Gastroesophageal sphincter (tissue), 4 donors: ENCODE data around the gene IQSEC3. TPM values are rescaled to one million over a fixed set of nuclear protein-coding genes. Genes with fewer than 3 reads are reported as not detected.
"Not testable (repeated sequence)": the region's sequence is repeated elsewhere in the genome, so short reads cannot be mapped to it uniquely, and the experiment has no call there.

Experiments used
- ATAC-seq: fragments of 150-250 bp; one replicate; pipeline ENCODE4 v1.9.1; 2016; ENCODE audit warnings: mild to moderate bottlenecking, moderate library complexity
- H3K27ac ChIP-seq, 4 donors: fragments of 200-600 bp; sonication (generic) in 3 of 4; 1 replicate in 3 of 4; 2 replicates in 1 of 4; pipeline ENCODE4 v1.5.1; 2016 to 2019
- H3K27me3 ChIP-seq: fragments of 200-600 bp; sonication (generic); one replicate; pipeline ENCODE4 v1.5.1; 2019
- H3K36me3 ChIP-seq, 2 donors: fragments of 200-600 bp; sonication (generic); one replicate each; pipeline ENCODE4 v1.5.1; 2019; ENCODE audit warnings: control low read depth in 1 of 2
- H3K4me1 ChIP-seq, 3 donors: fragments of 200-600 bp; sonication (generic); 1 replicate in 2 of 3; 2 replicates in 1 of 3; pipeline ENCODE4 v1.5.1; 2016 to 2019; ENCODE audit warnings: control low read depth in 2 of 3
- H3K4me3 ChIP-seq, 2 donors: fragments of 200-600 bp; sonication (generic); one replicate each; pipeline ENCODE4 v1.5.1; 2019; ENCODE audit warnings: mild to moderate bottlenecking in 1 of 2, moderate library complexity in 1 of 2
- H3K9me3 ChIP-seq, 3 donors: fragments of 200-600 bp; sonication (generic); one replicate each; pipeline ENCODE4 v1.5.1; 2017 to 2019; ENCODE audit warnings: control low read depth in 2 of 3
- EP300 ChIP-seq: sonication (generic); formaldehyde crosslinking; IDR thresholded peaks from one replicate; pipeline ENCODE4 v1.6.1; 2017; ENCODE audit warnings: antibody characterized with exemption, mild to moderate bottlenecking
- POLR2A ChIP-seq, 2 donors: fragments of 450-650 bp; IDR thresholded peaks; one replicate each; pipeline ENCODE4 v1.6.1; 2017; ENCODE audit warnings: antibody characterized with exemption in 2 of 2, mild to moderate bottlenecking in 2 of 2, moderate library complexity in 1 of 2
- POLR2AphosphoS5 ChIP-seq: sonication (generic); formaldehyde crosslinking; IDR thresholded peaks from one replicate; pipeline ENCODE4 v1.6.1; 2017; ENCODE audit warnings: antibody characterized with exemption
- WGBS, 2 donors: methylation state at CpG; one replicate each; pipeline ENCODE4 v1.1.5; 2018; ENCODE audit warnings: low coverage in 1 of 2; 5-methylcytosine and 5-hydroxymethylcytosine counted together
- total RNA-seq, 4 donors: library from RNA; depleted of rRNA; stranded (reverse); fragments of >200 nt; gene quantifications; one replicate each; pipeline ENCODE4 v1.1.0, GENCODE V29; 2016
- TF ChIP-seq, protein P1 (sequence below), 4 experiments: fragments of 200-600 bp in 2 of 4; fragments of 450-650 bp in 2 of 4; sonication (generic) in 1 of 4; IDR thresholded peaks; one replicate each; pipeline ENCODE4 v1.5.1; 2017 to 2019; ENCODE audit warnings: antibody characterized with exemption in 4 of 4, mild to moderate bottlenecking in 2 of 4, moderate library complexity in 2 of 4

Gene IQSEC3
- total RNA-seq, 4 donors from 2014 or later = 0.07 to 2.4 (median 0.57) TPM

DNA sequence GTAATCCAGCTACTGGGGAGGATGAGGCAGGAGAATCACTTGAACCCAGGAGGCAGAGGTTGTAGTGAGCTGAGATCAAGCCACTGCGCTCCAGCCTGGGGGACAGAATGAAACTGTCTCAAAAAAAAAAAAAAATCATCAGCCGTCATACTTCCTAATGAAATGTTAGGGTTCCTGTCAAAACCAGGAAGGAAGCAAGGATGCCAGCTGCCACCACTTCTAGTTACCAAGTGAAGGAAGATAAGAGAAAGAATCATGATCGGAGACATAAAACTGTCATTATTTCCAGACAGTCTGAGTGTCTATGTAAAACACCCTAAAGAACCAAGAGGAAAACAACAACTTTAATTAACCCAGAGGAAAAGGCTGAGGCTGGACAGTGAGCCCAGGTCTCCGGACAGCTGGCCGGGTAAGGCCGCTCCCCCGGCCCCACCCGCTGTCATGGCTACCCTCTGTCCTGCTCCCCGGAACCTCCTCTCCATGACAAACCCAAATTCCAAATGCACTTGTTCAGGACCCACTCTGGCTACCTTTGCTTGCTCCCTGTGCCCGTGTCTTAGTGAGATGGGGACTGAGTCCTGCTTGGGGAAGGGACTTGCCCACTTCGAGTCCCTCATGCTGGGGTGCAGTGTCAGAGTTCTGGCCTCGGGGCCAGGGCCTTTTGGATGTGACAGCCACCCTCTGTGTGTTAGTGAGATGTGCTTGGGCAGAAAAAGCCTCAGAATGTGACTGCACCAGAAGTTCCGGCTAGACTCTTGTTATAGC, 118.4 kb downstream of the IQSEC3 start:
- Histone ChIP-seq H3K36me3 (no peaks in the 10 kb centered on the region), H3K27ac (no peak overlapping the region), H3K9me3 (no peaks in the 10 kb centered on the region), H3K27me3 (peaks cover 2% of the 10 kb centered on the region), H3K4me1 (peaks cover 0 to 15% (median 6%) of the 10 kb centered on the region in 3 donors), H3K4me3 (no peak overlapping the region)
- WGBS, 2 donors = 62 to 80% methylated on average over 9 to 11 of the region's 13 CpGs
- no peak for ATAC-seq
- TF ChIP-seq EP300 (no peak), POLR2A (IDR thresholded peaks at IDR 0.05) (no peak), POLR2AphosphoS5 (no peak)
- TF ChIP-seq, protein P1, sequence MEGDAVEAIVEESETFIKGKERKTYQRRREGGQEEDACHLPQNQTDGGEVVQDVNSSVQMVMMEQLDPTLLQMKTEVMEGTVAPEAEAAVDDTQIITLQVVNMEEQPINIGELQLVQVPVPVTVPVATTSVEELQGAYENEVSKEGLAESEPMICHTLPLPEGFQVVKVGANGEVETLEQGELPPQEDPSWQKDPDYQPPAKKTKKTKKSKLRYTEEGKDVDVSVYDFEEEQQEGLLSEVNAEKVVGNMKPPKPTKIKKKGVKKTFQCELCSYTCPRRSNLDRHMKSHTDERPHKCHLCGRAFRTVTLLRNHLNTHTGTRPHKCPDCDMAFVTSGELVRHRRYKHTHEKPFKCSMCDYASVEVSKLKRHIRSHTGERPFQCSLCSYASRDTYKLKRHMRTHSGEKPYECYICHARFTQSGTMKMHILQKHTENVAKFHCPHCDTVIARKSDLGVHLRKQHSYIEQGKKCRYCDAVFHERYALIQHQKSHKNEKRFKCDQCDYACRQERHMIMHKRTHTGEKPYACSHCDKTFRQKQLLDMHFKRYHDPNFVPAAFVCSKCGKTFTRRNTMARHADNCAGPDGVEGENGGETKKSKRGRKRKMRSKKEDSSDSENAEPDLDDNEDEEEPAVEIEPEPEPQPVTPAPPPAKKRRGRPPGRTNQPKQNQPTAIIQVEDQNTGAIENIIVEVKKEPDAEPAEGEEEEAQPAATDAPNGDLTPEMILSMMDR (IDR thresholded peaks at IDR 0.05) = no peak

DNA sequence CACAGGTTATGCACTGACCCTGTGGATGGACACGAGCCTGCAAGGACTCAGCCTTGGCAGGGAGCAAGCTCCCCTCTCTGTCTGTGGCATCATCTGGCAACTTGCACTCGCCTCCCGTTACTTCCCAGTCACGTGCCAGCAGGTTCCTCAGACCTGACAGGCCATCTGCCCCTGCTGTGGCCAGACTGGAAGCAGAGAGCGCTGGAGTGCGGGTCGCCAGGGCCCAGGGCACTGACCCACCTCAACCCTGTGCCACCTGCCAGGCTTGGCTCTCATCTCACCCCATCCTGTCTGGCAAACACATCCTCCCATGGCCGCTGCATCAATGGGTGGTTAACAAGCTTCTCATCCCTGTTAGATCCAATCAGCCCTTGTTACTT, 119.0 kb downstream of the IQSEC3 start:
- no peak for ATAC-seq
- TF ChIP-seq POLR2AphosphoS5 = no peak
- no peak for TF ChIP-seq POLR2A (IDR thresholded peaks at IDR 0.05)
- TF ChIP-seq EP300 = no peak
- TF ChIP-seq, protein P1 (IDR thresholded peaks at IDR 0.05) = no peak
- WGBS, 2 donors = no CpG with 5 or more reads among the region's 8 CpGs

DNA sequence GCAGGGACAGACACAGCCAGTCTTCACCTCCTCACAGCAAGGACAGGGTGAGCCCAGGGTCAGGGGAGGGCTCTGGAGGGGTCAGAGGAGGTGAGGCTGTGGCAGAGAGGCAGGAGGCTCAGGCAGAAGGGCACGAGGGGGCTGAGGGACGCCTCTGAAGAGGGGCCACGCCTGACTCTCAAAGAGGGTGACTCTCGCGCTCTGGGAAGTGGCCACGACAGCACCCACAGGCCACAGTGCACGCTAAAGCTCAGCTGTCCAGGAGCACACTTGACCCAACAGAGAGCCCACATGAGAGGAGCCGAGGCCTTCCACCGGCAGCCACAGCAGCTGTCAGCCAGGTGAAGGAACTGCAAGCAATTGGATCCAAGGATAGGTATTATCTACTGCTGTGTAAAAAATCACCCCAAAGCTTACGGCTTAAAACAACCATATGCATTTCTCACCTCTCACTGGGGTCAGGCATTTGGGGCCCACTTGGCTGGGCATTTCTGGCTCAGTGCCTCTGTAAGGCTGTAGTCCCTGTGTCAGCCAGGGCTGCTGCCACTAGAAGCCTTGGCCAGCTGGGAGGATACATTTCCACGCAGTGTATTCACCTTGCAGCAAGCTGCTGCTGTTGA, 119.5 kb downstream of the IQSEC3 start:
- TF ChIP-seq, protein P1 (IDR thresholded peaks at IDR 0.05) = no peak
- TF ChIP-seq POLR2AphosphoS5 = no peak
- Histone ChIP-seq H3K36me3 (no peaks in the 10 kb centered on the region), H3K27ac (no peak overlapping the region), H3K4me1 (peaks cover 0 to 14% (median 6%) of the 10 kb centered on the region in 3 donors), H3K4me3 (no peak overlapping the region), H3K9me3 (no peaks in the 10 kb centered on the region), H3K27me3 (peaks cover 11% of the 10 kb centered on the region)
- WGBS, 2 donors = 81 to 90% methylated on average over 2 to 10 of the region's 11 CpGs
- no peak for ATAC-seq

More for the DNA sequence above, 119.0 kb downstream of the IQSEC3 start:
- peaks cover 0 to 14% (median 6%) of the 10 kb centered on the region in 3 donors for H3K4me1 ChIP-seq
- peaks cover 6% of the 10 kb centered on the region for H3K27me3 ChIP-seq
- H3K4me3 ChIP-seq = no peak overlapping the region
- no peaks in the 10 kb centered on the region for H3K9me3 ChIP-seq
- H3K36me3 ChIP-seq = no peaks in the 10 kb centered on the region
- H3K27ac ChIP-seq = no peak overlapping the region

- ATAC-seq = peak; percentile 10
- 47% methylated on average over 3 of the region's 53 CpGs; no CpG with 5 or more reads in 1 of the 2 donors for WGBS, 2 donors
- H3K27ac ChIP-seq, H3K9me3 ChIP-seq, H3K36me3 ChIP-seq: not testable (repeated sequence)
- Histone ChIP-seq H3K27me3 (peaks cover 32% of the 10 kb centered on the region), H3K4me1 (peaks cover 0 to 14% (median 6%) of the 10 kb centered on the region in 3 donors), H3K4me3 (peak overlapping the region; percentile 5 to 52)
Measured at GRCh38 chr12:187986-188909, 121.7 kb downstream of the IQSEC3 start.

- Histone ChIP-seq H3K27me3 (peaks cover 40% of the 10 kb centered on the region), H3K4me1 (peaks cover 0 to 14% (median 6%) of the 10 kb centered on the region in 3 donors), H3K9me3 (no peaks in the 10 kb centered on the region), H3K36me3 (no peaks in the 10 kb centered on the region), H3K4me3 (peak overlapping the region; percentile 5 to 52), H3K27ac (no peak overlapping the region)
- peak; percentile 88 for ATAC-seq
- TF ChIP-seq, protein P1 (IDR thresholded peaks at IDR 0.05) = peak in 3 of 4 experiments; percentile 68 to 89 (median 75)
- TF ChIP-seq EP300 = no peak
- 1% methylated on average over 12 of the region's 52 CpGs; no CpG with 5 or more reads in 1 of the 2 donors for WGBS, 2 donors
Measured at GRCh38 chr12:188910-189621, 122.5 kb downstream of the IQSEC3 start.
